GM18526 (cell line): Measurements from ENCODE around the gene SERPINB4.
"Not testable (repeated sequence)": the region's sequence is repeated elsewhere in the genome, so short reads cannot be mapped to it uniquely, and the experiment has no call there.

ENCODE experiments used
- POLR2A ChIP-seq: IDR thresholded peaks from 3 replicates; pipeline ENCODE4 v1.6.1; 2011; ENCODE audit not compliant: insufficient read length; ENCODE audit errors: extremely low read depth

The SERPINB4 gene

GRCh38 chr18:63644142-63644541 lies at the start of gene SERPINB4:
SERPINB4 (minus strand) TSS chr18:63644256; CDS start chr18:63643577, 679 bp downstream.
- TF ChIP-seq POLR2A: not testable (repeated sequence)

GRCh38 chr18:63689064-63689463 lies 45.0 kb upstream of the SERPINB4 start:
- TF ChIP-seq POLR2A: no peak

- no peak for TF ChIP-seq POLR2A
Measured at GRCh38 chr18:63686871-63687270, 42.8 kb upstream of the SERPINB4 start.

GRCh38 chr18:63684718-63685117 lies 40.7 kb upstream of the SERPINB4 start:
- no peak for TF ChIP-seq POLR2A

- no peak for TF ChIP-seq POLR2A
Measured at GRCh38 chr18:63683890-63684289, 39.8 kb upstream of the SERPINB4 start.

GRCh38 chr18:63683152-63683551 lies 39.1 kb upstream of the SERPINB4 start:
- TF ChIP-seq POLR2A: no peak

- TF ChIP-seq POLR2A: no peak
Measured at GRCh38 chr18:63681449-63682340, 37.6 kb upstream of the SERPINB4 start.

GRCh38 chr18:63679820-63680606 lies 36.0 kb upstream of the SERPINB4 start:
- no peak for TF ChIP-seq POLR2A

GRCh38 chr18:63677500-63678225 lies 33.6 kb upstream of the SERPINB4 start:
- TF ChIP-seq POLR2A: no peak

GRCh38 chr18:63676526-63677323 lies 32.7 kb upstream of the SERPINB4 start:
- TF ChIP-seq POLR2A: no peak

- no peak for TF ChIP-seq POLR2A
Measured at GRCh38 chr18:63664571-63664970, 20.5 kb upstream of the SERPINB4 start.

- TF ChIP-seq POLR2A: not testable (repeated sequence)
Measured at GRCh38 chr18:63661750-63662149, 17.7 kb upstream of the SERPINB4 start, which contains the start of gene SERPINB3. SERPINB3 (minus strand) TSS chr18:63661893; CDS start chr18:63661216, 677 bp downstream.

- no peak for TF ChIP-seq POLR2A
Measured at GRCh38 chr18:63648241-63648640, 4.2 kb upstream of the SERPINB4 start.

- TF ChIP-seq POLR2A: no peak
Measured at GRCh38 chr18:63646936-63647335, 2.9 kb upstream of the SERPINB4 start.

GRCh38 chr18:63637703-63638102 lies 6.4 kb downstream of the SERPINB4 start:
- TF ChIP-seq POLR2A: no peak

GRCh38 chr18:63627819-63628218 lies 16.2 kb downstream of the SERPINB4 start:
- no peak for TF ChIP-seq POLR2A
